ENCODE data around the gene DDAH2.
"Not testable (repeated sequence)": the region's sequence is repeated elsewhere in the genome, so short reads cannot be mapped to it uniquely, and the experiment has no call there.

The DDAH2 gene

GRCh38 chr6:31713991-31714684 lies 15.0 kb downstream of the DDAH2 start:
- no peak for DNase-seq (ENCODE audit: low spot score)

GRCh38 chr6:31713465-31713864 lies 15.6 kb downstream of the DDAH2 start:
- no peak for DNase-seq (ENCODE audit: low spot score)

- no peak for DNase-seq (ENCODE audit: low spot score)
Observed at GRCh38 chr6:31712296-31712695, 16.8 kb downstream of the DDAH2 start.

GRCh38 chr6:31711233-31711632 lies 17.9 kb downstream of the DDAH2 start:
- no peak for DNase-seq (ENCODE audit: low spot score)

- DNase-seq (ENCODE audit: low spot score) = no peak
Observed at GRCh38 chr6:31710523-31711219, 18.4 kb downstream of the DDAH2 start.

GRCh38 chr6:31709157-31709556 lies 19.9 kb downstream of the DDAH2 start:
- DNase-seq (ENCODE audit: low spot score) = not testable (repeated sequence)

- no peak for DNase-seq (ENCODE audit: low spot score)
Observed at GRCh38 chr6:31708224-31708623, 20.9 kb downstream of the DDAH2 start.

- DNase-seq (ENCODE audit: low spot score) = no peak
Observed at GRCh38 chr6:31707701-31708100, 21.4 kb downstream of the DDAH2 start.

GRCh38 chr6:31706599-31706998 lies 22.5 kb downstream of the DDAH2 start, which contains the start of gene LY6G6F:
Gene LY6G6F (plus strand): TSS chr6:31706866. CDS start chr6:31706907, 41 bp downstream.
- no peak for DNase-seq (ENCODE audit: low spot score)

GRCh38 chr6:31705931-31706330 lies 23.2 kb downstream of the DDAH2 start:
- no peak for DNase-seq (ENCODE audit: low spot score)

- peak; percentile 97 for DNase-seq (ENCODE audit: low spot score)
Observed at GRCh38 chr6:31702819-31703716, 26.0 kb downstream of the DDAH2 start, which contains the start of gene ABHD16A. Gene ABHD16A (minus strand): TSS chr6:31703324. CDS start chr6:31703281, 43 bp downstream.

- DNase-seq (ENCODE audit: low spot score) = peak; percentile 7
Observed at GRCh38 chr6:31702405-31702818, 26.7 kb downstream of the DDAH2 start.

- no peak for DNase-seq (ENCODE audit: low spot score)
Observed at GRCh38 chr6:31701666-31702404, 27.3 kb downstream of the DDAH2 start.

- no peak for DNase-seq (ENCODE audit: low spot score)
Observed at GRCh38 chr6:31700740-31701401, 28.2 kb downstream of the DDAH2 start.

- peak; percentile 11 for DNase-seq (ENCODE audit: low spot score)
Observed at GRCh38 chr6:31697555-31697954, 31.5 kb downstream of the DDAH2 start.

- no peak for DNase-seq (ENCODE audit: low spot score)
Observed at GRCh38 chr6:31693535-31693934, 35.6 kb downstream of the DDAH2 start.

- no peak for DNase-seq (ENCODE audit: low spot score)
Observed at GRCh38 chr6:31692886-31693285, 36.2 kb downstream of the DDAH2 start.

- DNase-seq (ENCODE audit: low spot score) = no peak
Observed at GRCh38 chr6:31692353-31692752, 36.7 kb downstream of the DDAH2 start.

GRCh38 chr6:31691564-31692108 lies 37.5 kb downstream of the DDAH2 start:
- DNase-seq (ENCODE audit: low spot score) = no peak

GRCh38 chr6:31691078-31691463 lies 38.0 kb downstream of the DDAH2 start:
- no peak for DNase-seq (ENCODE audit: low spot score)

Measured in CD4-positive, alpha-beta T cell treated with Interleukin-2 at 100 ng/mL for 4 hours (primary cell).